Keratinocyte (primary cell): ENCODE data around the gene DLX2.

Experiments used
- EZH2 ChIP-seq: IDR thresholded peaks from one replicate; pipeline ENCODE4 v1.6.1; 2012; ENCODE audit warnings: inconsistent platforms, mild to moderate bottlenecking, low read length, moderate library complexity
- TF ChIP-seq, protein P1 (sequence below), 3 experiments: IDR thresholded peaks in 1 of 3; conservative IDR thresholded peaks in 1 of 3; optimal IDR thresholded peaks in 1 of 3; 2 replicates in 2 of 3; 3 replicates in 1 of 3; pipeline versions ENCODE3 to v1.5.1; 2011; ENCODE audit warnings: low read length in 3 of 3, mild to moderate bottlenecking in 3 of 3, moderate library complexity in 2 of 3, control low read depth in 1 of 3, inconsistent platforms in 1 of 3; ENCODE audit not compliant: insufficient read depth in 2 of 3; ENCODE audit errors: extremely low read depth in 1 of 3

DNA sequence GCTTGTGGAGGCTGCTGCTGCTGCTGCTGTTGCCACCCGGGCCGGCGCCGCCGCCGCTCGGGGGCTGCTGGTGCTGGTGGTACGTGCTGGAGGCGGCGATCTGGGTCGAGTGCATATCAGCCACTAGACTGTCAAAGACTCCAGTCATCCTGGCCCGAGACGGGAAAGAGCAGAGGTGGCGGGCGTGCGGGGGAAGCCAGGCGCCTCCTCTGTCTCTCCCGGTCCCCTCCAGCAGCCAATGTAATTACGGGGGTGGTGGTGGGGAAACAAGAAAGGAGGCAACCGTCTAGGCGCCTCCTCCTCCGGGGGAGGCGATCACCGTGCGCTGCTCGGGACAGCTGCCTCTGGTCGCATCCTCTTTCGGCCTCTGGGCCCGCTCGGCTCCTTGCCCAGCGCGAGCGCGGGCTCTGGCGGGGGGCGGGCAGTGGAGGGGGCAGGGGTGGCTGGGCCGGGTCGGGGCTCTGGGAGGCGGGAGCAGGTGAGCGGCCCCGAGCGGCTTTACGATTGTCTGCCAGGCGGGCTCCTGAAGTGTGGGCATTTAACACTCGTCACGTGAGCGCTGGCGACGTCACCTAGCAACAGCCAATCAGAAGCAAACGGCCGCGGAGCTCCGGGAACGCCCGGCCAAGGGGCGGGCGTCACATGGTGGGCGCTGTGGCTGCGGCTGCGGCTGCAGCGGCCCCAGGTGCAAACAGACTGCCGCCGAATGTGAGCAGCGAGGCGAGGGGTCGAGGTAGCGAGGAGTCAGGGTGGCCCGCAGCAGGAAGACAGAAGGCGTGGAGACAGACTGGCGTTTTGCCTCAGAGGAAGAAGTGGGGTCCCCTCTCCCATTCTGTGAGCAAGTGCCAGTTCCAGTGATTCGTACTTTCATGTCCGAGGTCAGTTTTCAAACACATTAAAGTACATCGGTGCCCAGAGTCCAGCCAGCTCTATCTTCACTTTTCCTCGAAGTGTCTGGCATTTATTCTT, at the start of gene DLX2:
- TF ChIP-seq EZH2: no peak
- TF ChIP-seq, protein P1, sequence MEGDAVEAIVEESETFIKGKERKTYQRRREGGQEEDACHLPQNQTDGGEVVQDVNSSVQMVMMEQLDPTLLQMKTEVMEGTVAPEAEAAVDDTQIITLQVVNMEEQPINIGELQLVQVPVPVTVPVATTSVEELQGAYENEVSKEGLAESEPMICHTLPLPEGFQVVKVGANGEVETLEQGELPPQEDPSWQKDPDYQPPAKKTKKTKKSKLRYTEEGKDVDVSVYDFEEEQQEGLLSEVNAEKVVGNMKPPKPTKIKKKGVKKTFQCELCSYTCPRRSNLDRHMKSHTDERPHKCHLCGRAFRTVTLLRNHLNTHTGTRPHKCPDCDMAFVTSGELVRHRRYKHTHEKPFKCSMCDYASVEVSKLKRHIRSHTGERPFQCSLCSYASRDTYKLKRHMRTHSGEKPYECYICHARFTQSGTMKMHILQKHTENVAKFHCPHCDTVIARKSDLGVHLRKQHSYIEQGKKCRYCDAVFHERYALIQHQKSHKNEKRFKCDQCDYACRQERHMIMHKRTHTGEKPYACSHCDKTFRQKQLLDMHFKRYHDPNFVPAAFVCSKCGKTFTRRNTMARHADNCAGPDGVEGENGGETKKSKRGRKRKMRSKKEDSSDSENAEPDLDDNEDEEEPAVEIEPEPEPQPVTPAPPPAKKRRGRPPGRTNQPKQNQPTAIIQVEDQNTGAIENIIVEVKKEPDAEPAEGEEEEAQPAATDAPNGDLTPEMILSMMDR (optimal IDR thresholded peaks at IDR 0.05 in 1 of 3, IDR thresholded peaks at IDR 0.05 in 1 of 3, conservative IDR thresholded peaks at IDR 0.05 in 1 of 3; ENCODE audit: extremely low read depth in 1 of 3, insufficient read depth in 2 of 3, low read length in 3 of 3): no peak
